ENCODE results near the gene CHKB.

Gene CHKB

GRCh38 chr22:50603511-50604255 is 21.0 kb upstream of the CHKB start:
- Histone ChIP-seq H3K36me3 (ENCODE audit: insufficient read depth, low read length) (no peaks in the 10 kb centered on the region), H3K4me1 (ENCODE audit: insufficient read depth, low read length) (no peaks in the 10 kb centered on the region), H3K9ac (ENCODE audit: low read length) (no peak overlapping the region), H3K27me3 (ENCODE audit: control insufficient read depth in 1 of 2, insufficient read depth in 2 of 2, low read length in 2 of 2) (peaks cover 16 to 55% of the 10 kb centered on the region in 2 donors), H3K4me3 (ENCODE audit: low read depth in 1 of 2, low read length in 2 of 2) (no peak overlapping the region), H3K9me3 (ENCODE audit: low read length) (no peaks in the 10 kb centered on the region), H3K27ac (ENCODE audit: low read depth, low read length) (no peak overlapping the region)

GRCh38 chr22:50602338-50602700 is 19.7 kb upstream of the CHKB start:
- H3K9me3 ChIP-seq (ENCODE audit: low read length) = no peaks in the 10 kb centered on the region
- H3K36me3 ChIP-seq (ENCODE audit: insufficient read depth, low read length) = no peaks in the 10 kb centered on the region
- peaks cover 16 to 58% of the 10 kb centered on the region in 2 donors for H3K27me3 ChIP-seq (ENCODE audit: control insufficient read depth in 1 of 2, insufficient read depth in 2 of 2, low read length in 2 of 2)
- H3K4me3 ChIP-seq (ENCODE audit: low read depth in 1 of 2, low read length in 2 of 2) = no peak overlapping the region
- H3K9ac ChIP-seq (ENCODE audit: low read length) = no peak overlapping the region
- no peaks in the 10 kb centered on the region for H3K4me1 ChIP-seq (ENCODE audit: insufficient read depth, low read length)
- no peak overlapping the region for H3K27ac ChIP-seq (ENCODE audit: low read depth, low read length)

GRCh38 chr22:50601669-50602337 is 19.2 kb upstream of the CHKB start:
- no peaks in the 10 kb centered on the region for H3K36me3 ChIP-seq (ENCODE audit: insufficient read depth, low read length)
- no peak overlapping the region for H3K27ac ChIP-seq (ENCODE audit: low read depth, low read length)
- H3K27me3 ChIP-seq (ENCODE audit: control insufficient read depth in 1 of 2, insufficient read depth in 2 of 2, low read length in 2 of 2) = peaks cover 16 to 58% of the 10 kb centered on the region in 2 donors
- H3K9ac ChIP-seq (ENCODE audit: low read length) = no peak overlapping the region
- H3K4me1 ChIP-seq (ENCODE audit: insufficient read depth, low read length) = no peaks in the 10 kb centered on the region
- no peak overlapping the region for H3K4me3 ChIP-seq (ENCODE audit: low read depth in 1 of 2, low read length in 2 of 2)
- H3K9me3 ChIP-seq (ENCODE audit: low read length) = no peaks in the 10 kb centered on the region

- Histone ChIP-seq H3K4me3 (ENCODE audit: low read depth in 1 of 2, low read length in 2 of 2) (no peak overlapping the region), H3K9ac (ENCODE audit: low read length) (no peak overlapping the region), H3K27ac (ENCODE audit: low read depth, low read length) (no peak overlapping the region)
Observed at GRCh38 chr22:50600967-50601668, 18.5 kb upstream of the CHKB start.

GRCh38 chr22:50600538-50600937 is 17.9 kb upstream of the CHKB start, which contains the start of gene MAPK8IP2:
TSS of gene MAPK8IP2 (plus strand) at chr22:50600793. CDS start at chr22:50600819, 26 bp downstream.
- Histone ChIP-seq H3K9ac (ENCODE audit: low read length) (no peak within 1 kb of the TSS), H3K4me3 (ENCODE audit: low read depth in 1 of 2, low read length in 2 of 2) (no peak within 1 kb of the TSS), H3K9me3 (ENCODE audit: low read length) (no peaks in the 10 kb centered on the region), H3K27ac (ENCODE audit: low read depth, low read length) (no peak within 1 kb of the TSS), H3K36me3 (ENCODE audit: insufficient read depth, low read length) (no peaks in the 10 kb centered on the region), H3K27me3 (ENCODE audit: control insufficient read depth in 1 of 2, insufficient read depth in 2 of 2, low read length in 2 of 2) (peaks cover 16 to 50% of the 10 kb centered on the region in 2 donors), H3K4me1 (ENCODE audit: insufficient read depth, low read length) (no peaks in the 10 kb centered on the region)

More at GRCh38 chr22:50600967-50601668, 18.5 kb upstream of the CHKB start:
- peaks cover 16 to 56% of the 10 kb centered on the region in 2 donors for H3K27me3 ChIP-seq (ENCODE audit: control insufficient read depth in 1 of 2, insufficient read depth in 2 of 2, low read length in 2 of 2)
- H3K4me1 ChIP-seq (ENCODE audit: insufficient read depth, low read length) = no peaks in the 10 kb centered on the region
- no peaks in the 10 kb centered on the region for H3K36me3 ChIP-seq (ENCODE audit: insufficient read depth, low read length)
- H3K9me3 ChIP-seq (ENCODE audit: low read length) = no peaks in the 10 kb centered on the region

GRCh38 chr22:50599816-50600455 is 17.3 kb upstream of the CHKB start:
- Histone ChIP-seq H3K4me1 (ENCODE audit: insufficient read depth, low read length) (no peaks in the 10 kb centered on the region), H3K4me3 (ENCODE audit: low read depth in 1 of 2, low read length in 2 of 2) (no peak overlapping the region), H3K36me3 (ENCODE audit: insufficient read depth, low read length) (no peaks in the 10 kb centered on the region), H3K9ac (ENCODE audit: low read length) (no peak overlapping the region), H3K27ac (ENCODE audit: low read depth, low read length) (no peak overlapping the region), H3K9me3 (ENCODE audit: low read length) (no peaks in the 10 kb centered on the region), H3K27me3 (ENCODE audit: control insufficient read depth in 1 of 2, insufficient read depth in 2 of 2, low read length in 2 of 2) (peaks cover 16 to 44% of the 10 kb centered on the region in 2 donors)

GRCh38 chr22:50597097-50597496 is 14.4 kb upstream of the CHKB start:
- no peak overlapping the region for H3K27ac ChIP-seq (ENCODE audit: low read depth, low read length)
- no peaks in the 10 kb centered on the region for H3K36me3 ChIP-seq (ENCODE audit: insufficient read depth, low read length)
- no peak overlapping the region for H3K4me3 ChIP-seq (ENCODE audit: low read depth in 1 of 2, low read length in 2 of 2)
- no peaks in the 10 kb centered on the region for H3K9me3 ChIP-seq (ENCODE audit: low read length)
- no peaks in the 10 kb centered on the region for H3K4me1 ChIP-seq (ENCODE audit: insufficient read depth, low read length)
- H3K27me3 ChIP-seq (ENCODE audit: control insufficient read depth in 1 of 2, insufficient read depth in 2 of 2, low read length in 2 of 2) = peaks cover 12 to 28% of the 10 kb centered on the region in 2 donors
- H3K9ac ChIP-seq (ENCODE audit: low read length) = no peak overlapping the region

GRCh38 chr22:50595189-50595588 is 12.5 kb upstream of the CHKB start:
- H3K4me1 ChIP-seq (ENCODE audit: insufficient read depth, low read length) = no peaks in the 10 kb centered on the region
- H3K9ac ChIP-seq (ENCODE audit: low read length) = no peak overlapping the region
- no peak overlapping the region for H3K4me3 ChIP-seq (ENCODE audit: low read depth in 1 of 2, low read length in 2 of 2)
- no peaks in the 10 kb centered on the region for H3K36me3 ChIP-seq (ENCODE audit: insufficient read depth, low read length)
- no peak overlapping the region for H3K27ac ChIP-seq (ENCODE audit: low read depth, low read length)
- peaks cover 6 to 17% of the 10 kb centered on the region in 2 donors for H3K27me3 ChIP-seq (ENCODE audit: control insufficient read depth in 1 of 2, insufficient read depth in 2 of 2, low read length in 2 of 2)
- H3K9me3 ChIP-seq (ENCODE audit: low read length) = no peaks in the 10 kb centered on the region

GRCh38 chr22:50587407-50587806 is 4.8 kb upstream of the CHKB start:
- Histone ChIP-seq H3K36me3 (ENCODE audit: insufficient read depth, low read length) (no peaks in the 10 kb centered on the region), H3K27me3 (ENCODE audit: control insufficient read depth in 1 of 2, insufficient read depth in 2 of 2, low read length in 2 of 2) (no peaks in the 10 kb centered on the region), H3K9me3 (ENCODE audit: low read length) (no peaks in the 10 kb centered on the region), H3K27ac (ENCODE audit: low read depth, low read length) (no peak overlapping the region), H3K4me1 (ENCODE audit: insufficient read depth, low read length) (peaks cover 8% of the 10 kb centered on the region), H3K4me3 (ENCODE audit: low read depth in 1 of 2, low read length in 2 of 2) (no peak overlapping the region), H3K9ac (ENCODE audit: low read length) (no peak overlapping the region)

GRCh38 chr22:50586416-50586815 is 3.8 kb upstream of the CHKB start:
- Histone ChIP-seq H3K27ac (ENCODE audit: low read depth, low read length) (no peak overlapping the region), H3K4me3 (ENCODE audit: low read depth in 1 of 2, low read length in 2 of 2) (no peak overlapping the region), H3K9me3 (ENCODE audit: low read length) (no peaks in the 10 kb centered on the region), H3K27me3 (ENCODE audit: control insufficient read depth in 1 of 2, insufficient read depth in 2 of 2, low read length in 2 of 2) (no peaks in the 10 kb centered on the region), H3K36me3 (ENCODE audit: insufficient read depth, low read length) (no peaks in the 10 kb centered on the region), H3K9ac (ENCODE audit: low read length) (no peak overlapping the region), H3K4me1 (ENCODE audit: insufficient read depth, low read length) (peaks cover 13% of the 10 kb centered on the region)

GRCh38 chr22:50585781-50586180 is 3.1 kb upstream of the CHKB start:
- H3K9me3 ChIP-seq (ENCODE audit: low read length) = no peaks in the 10 kb centered on the region
- H3K4me3 ChIP-seq (ENCODE audit: low read depth in 1 of 2, low read length in 2 of 2) = no peak overlapping the region
- H3K36me3 ChIP-seq (ENCODE audit: insufficient read depth, low read length) = no peaks in the 10 kb centered on the region
- H3K4me1 ChIP-seq (ENCODE audit: insufficient read depth, low read length) = peaks cover 18% of the 10 kb centered on the region
- H3K27ac ChIP-seq (ENCODE audit: low read depth, low read length) = no peak overlapping the region
- no peaks in the 10 kb centered on the region for H3K27me3 ChIP-seq (ENCODE audit: control insufficient read depth in 1 of 2, insufficient read depth in 2 of 2, low read length in 2 of 2)
- no peak overlapping the region for H3K9ac ChIP-seq (ENCODE audit: low read length)
